HL-60 (cell line): ENCODE results near the gene PRDM10.

ENCODE experiments used
- POLR2AphosphoS5 ChIP-seq: IDR thresholded peaks from 2 replicates; pipeline ENCODE4 v1.6.1; 2012; ENCODE audit warnings: low read depth
- REST ChIP-seq: IDR thresholded peaks from 2 replicates; pipeline ENCODE4 v1.6.1; 2012; ENCODE audit warnings: low read depth; ENCODE audit not compliant: insufficient replicate concordance
- TF ChIP-seq, protein P1 (sequence below): IDR thresholded peaks from one replicate; pipeline ENCODE4 v1.5.1; 2011; ENCODE audit warnings: low read length, control low read depth, inconsistent platforms; ENCODE audit not compliant: insufficient read depth

GRCh38 chr11:129948926-129949466 is 53.6 kb downstream of the PRDM10 start:
- no peak for TF ChIP-seq POLR2AphosphoS5
- TF ChIP-seq, protein P1, sequence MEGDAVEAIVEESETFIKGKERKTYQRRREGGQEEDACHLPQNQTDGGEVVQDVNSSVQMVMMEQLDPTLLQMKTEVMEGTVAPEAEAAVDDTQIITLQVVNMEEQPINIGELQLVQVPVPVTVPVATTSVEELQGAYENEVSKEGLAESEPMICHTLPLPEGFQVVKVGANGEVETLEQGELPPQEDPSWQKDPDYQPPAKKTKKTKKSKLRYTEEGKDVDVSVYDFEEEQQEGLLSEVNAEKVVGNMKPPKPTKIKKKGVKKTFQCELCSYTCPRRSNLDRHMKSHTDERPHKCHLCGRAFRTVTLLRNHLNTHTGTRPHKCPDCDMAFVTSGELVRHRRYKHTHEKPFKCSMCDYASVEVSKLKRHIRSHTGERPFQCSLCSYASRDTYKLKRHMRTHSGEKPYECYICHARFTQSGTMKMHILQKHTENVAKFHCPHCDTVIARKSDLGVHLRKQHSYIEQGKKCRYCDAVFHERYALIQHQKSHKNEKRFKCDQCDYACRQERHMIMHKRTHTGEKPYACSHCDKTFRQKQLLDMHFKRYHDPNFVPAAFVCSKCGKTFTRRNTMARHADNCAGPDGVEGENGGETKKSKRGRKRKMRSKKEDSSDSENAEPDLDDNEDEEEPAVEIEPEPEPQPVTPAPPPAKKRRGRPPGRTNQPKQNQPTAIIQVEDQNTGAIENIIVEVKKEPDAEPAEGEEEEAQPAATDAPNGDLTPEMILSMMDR, result no peak
- TF ChIP-seq REST, result no peak
